Stimulated activated naive B cell treated with anti-CD40 and anti-IgM and Interleukin-4, amounts not matched to agents 10 μg/mL and 1 μg/mL and 100 μg/mL, for 72 hours (primary cell): Measurements from ENCODE around the gene SPATA31C2.
"Not testable (repeated sequence)": the region's sequence is repeated elsewhere in the genome, so short reads cannot be mapped to it uniquely, and the experiment has no call there.

Experiments used
- ATAC-seq, 2 donors: fragments of 150-1000 bp; cut with Tn5 transposase; replicated peaks; 2 replicates each; pipeline ENCODE4 v1.10.0; 2021; ENCODE audit warnings: moderate library complexity in 1 of 2
- DNase-seq: peaks from one replicate; pipeline ENCODE4 v3.0.0; 2021
- H3K27ac Mint-ChIP-seq: one replicate; pipeline ENCODE4 v1.8.0; 2022; ENCODE audit warnings: mild to moderate bottlenecking, mixed read lengths
- H3K27me3 Mint-ChIP-seq, 2 donors: one replicate each; pipeline ENCODE4 v1.8.0; 2022; ENCODE audit warnings: mixed read lengths in 2 of 2
- H3K36me3 Mint-ChIP-seq, 2 donors: one replicate each; pipeline ENCODE4 v1.8.0; 2022; ENCODE audit warnings: mixed read lengths in 2 of 2, mild to moderate bottlenecking in 1 of 2
- H3K4me1 Mint-ChIP-seq, 2 donors: one replicate each; pipeline ENCODE4 v1.8.0; 2022; ENCODE audit warnings: mixed read lengths in 2 of 2, mild to moderate bottlenecking in 1 of 2
- H3K4me3 Mint-ChIP-seq, 2 donors: one replicate each; pipeline ENCODE4 v1.8.0; 2022; ENCODE audit warnings: mild to moderate bottlenecking in 2 of 2, mixed read lengths in 2 of 2, moderate library complexity in 1 of 2
- H3K9me3 Mint-ChIP-seq, 2 donors: one replicate each; pipeline ENCODE4 v1.8.0; 2022; ENCODE audit warnings: mixed read lengths in 2 of 2, mild to moderate bottlenecking in 1 of 2

SPATA31C2 gene

DNA sequence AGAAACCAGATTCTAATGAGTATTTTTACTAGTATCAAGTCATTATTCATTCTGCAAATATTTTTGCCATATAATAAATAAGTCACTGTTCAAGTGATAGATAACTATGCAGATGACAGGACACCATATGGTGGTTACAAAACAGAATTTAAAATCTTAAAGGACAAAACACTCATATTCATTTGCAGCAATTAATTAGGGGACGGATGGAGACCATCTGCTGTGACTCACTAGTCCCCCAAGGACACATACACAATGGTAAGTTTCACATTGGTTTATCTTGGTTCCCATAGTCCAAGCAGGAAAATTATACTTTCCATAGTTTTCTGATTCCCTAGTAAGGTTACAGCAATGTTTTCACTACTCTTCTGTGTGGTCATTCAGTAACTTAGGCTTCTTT lies 28.4 kb upstream of the SPATA31C2 start:
- Mint-ChIP-seq H3K27me3 (peaks cover 17% of the 10 kb centered on the region in 2 donors), H3K4me3 (no peak overlapping the region), H3K36me3 (no peaks in the 10 kb centered on the region), H3K9me3 (peaks cover 3 to 4% of the 10 kb centered on the region in 2 donors), H3K4me1 (no peaks in the 10 kb centered on the region), H3K27ac (no peak overlapping the region)
- DNase-seq (no peak), ATAC-seq (no peak)

DNA sequence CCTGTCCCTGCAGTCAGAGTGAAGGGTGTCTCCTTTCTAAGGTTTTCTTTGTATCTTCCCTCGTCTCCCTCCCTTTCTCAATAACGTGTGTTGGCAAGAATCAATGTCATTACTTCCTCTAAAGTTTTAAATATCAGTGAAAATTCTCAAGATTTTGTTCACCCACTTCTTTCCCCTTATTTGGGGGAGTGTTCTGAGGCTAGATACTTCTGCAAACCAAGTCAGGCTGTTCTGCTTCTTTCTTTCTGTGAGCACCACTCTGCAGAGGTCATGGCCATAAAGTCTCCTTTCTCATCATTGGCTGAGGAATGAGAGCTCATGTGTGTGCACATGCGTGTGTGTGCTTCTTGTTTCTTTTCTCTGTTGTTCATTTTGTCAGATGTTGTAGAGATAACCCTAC lies 26.6 kb upstream of the SPATA31C2 start:
- Mint-ChIP-seq H3K4me1 (no peaks in the 10 kb centered on the region), H3K36me3 (no peaks in the 10 kb centered on the region), H3K27me3 (peaks cover 27 to 28% of the 10 kb centered on the region in 2 donors), H3K9me3 (peaks cover 3 to 4% of the 10 kb centered on the region in 2 donors), H3K4me3 (no peak overlapping the region), H3K27ac (no peak overlapping the region)
- DNase-seq (no peak), ATAC-seq (no peak)

GRCh38 chr9:88161144-88161543 lies 22.9 kb upstream of the SPATA31C2 start:
- DNase-seq (no peak), ATAC-seq (no peak)
- peaks cover 3 to 7% of the 10 kb centered on the region in 2 donors for H3K9me3 Mint-ChIP-seq
- no peaks in the 10 kb centered on the region for H3K36me3 Mint-ChIP-seq
- no peak overlapping the region for H3K27ac Mint-ChIP-seq
- H3K4me1 Mint-ChIP-seq: no peaks in the 10 kb centered on the region
- no peak overlapping the region for H3K4me3 Mint-ChIP-seq
- H3K27me3 Mint-ChIP-seq: peaks cover 25 to 28% of the 10 kb centered on the region in 2 donors

GRCh38 chr9:88143957-88144625 lies 5.8 kb upstream of the SPATA31C2 start:
- H3K4me3 Mint-ChIP-seq: no peak overlapping the region
- no peak for DNase-seq
- peaks cover 0 to 2% of the 10 kb centered on the region in 2 donors for H3K9me3 Mint-ChIP-seq
- H3K27me3 Mint-ChIP-seq: peaks cover 8% of the 10 kb centered on the region in 2 donors
- ATAC-seq: no peak
- peaks cover 0 to 2% of the 10 kb centered on the region in 2 donors for H3K36me3 Mint-ChIP-seq
- H3K4me1 Mint-ChIP-seq: no peaks in the 10 kb centered on the region
- H3K27ac Mint-ChIP-seq: no peak overlapping the region

GRCh38 chr9:88143179-88143578 lies 4.9 kb upstream of the SPATA31C2 start:
- Mint-ChIP-seq H3K9me3 (peaks cover 0 to 2% of the 10 kb centered on the region in 2 donors), H3K4me1 (no peaks in the 10 kb centered on the region), H3K27me3 (peaks cover 8% of the 10 kb centered on the region in 2 donors), H3K36me3 (peaks cover 0 to 2% of the 10 kb centered on the region in 2 donors), H3K4me3 (no peak overlapping the region), H3K27ac (no peak overlapping the region)
- ATAC-seq (no peak), DNase-seq (no peak)

GRCh38 chr9:88133552-88133951 lies 4.7 kb downstream of the SPATA31C2 start:
- not testable (repeated sequence) for H3K4me1 Mint-ChIP-seq, H3K4me3 Mint-ChIP-seq, H3K9me3 Mint-ChIP-seq, H3K27me3 Mint-ChIP-seq, H3K27ac Mint-ChIP-seq, H3K36me3 Mint-ChIP-seq, DNase-seq, ATAC-seq

GRCh38 chr9:88129556-88129955 lies 8.7 kb downstream of the SPATA31C2 start:
- H3K27ac Mint-ChIP-seq, H3K9me3 Mint-ChIP-seq, H3K4me3 Mint-ChIP-seq, H3K4me1 Mint-ChIP-seq, ATAC-seq, H3K36me3 Mint-ChIP-seq, H3K27me3 Mint-ChIP-seq, DNase-seq: not testable (repeated sequence)

GRCh38 chr9:88127700-88128300 lies 10.5 kb downstream of the SPATA31C2 start:
- not testable (repeated sequence) for H3K27ac Mint-ChIP-seq, H3K27me3 Mint-ChIP-seq, H3K36me3 Mint-ChIP-seq, H3K9me3 Mint-ChIP-seq, H3K4me3 Mint-ChIP-seq, DNase-seq, ATAC-seq, H3K4me1 Mint-ChIP-seq

DNA sequence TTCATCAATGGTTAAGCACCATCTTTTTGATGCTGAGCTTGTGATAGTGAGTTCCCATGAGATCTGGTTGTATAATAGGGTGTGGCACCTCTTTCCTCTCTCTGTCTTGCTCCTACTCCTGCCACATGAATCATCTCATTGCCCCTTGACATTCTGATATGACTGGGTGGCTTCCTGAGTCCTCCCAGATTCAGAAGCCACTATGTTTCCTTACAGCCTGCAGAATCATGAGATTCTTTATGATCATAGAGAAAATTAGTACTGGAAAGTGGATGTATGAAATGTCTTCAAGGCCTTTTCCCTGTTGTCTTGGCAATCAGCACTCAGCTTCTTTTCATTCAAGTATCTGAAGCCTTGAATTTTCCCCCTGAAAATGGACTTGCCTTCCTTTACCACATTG lies 14.9 kb downstream of the SPATA31C2 start:
- not testable (repeated sequence) for H3K4me1 Mint-ChIP-seq, ATAC-seq, DNase-seq, H3K36me3 Mint-ChIP-seq, H3K9me3 Mint-ChIP-seq, H3K27ac Mint-ChIP-seq, H3K27me3 Mint-ChIP-seq, H3K4me3 Mint-ChIP-seq

DNA sequence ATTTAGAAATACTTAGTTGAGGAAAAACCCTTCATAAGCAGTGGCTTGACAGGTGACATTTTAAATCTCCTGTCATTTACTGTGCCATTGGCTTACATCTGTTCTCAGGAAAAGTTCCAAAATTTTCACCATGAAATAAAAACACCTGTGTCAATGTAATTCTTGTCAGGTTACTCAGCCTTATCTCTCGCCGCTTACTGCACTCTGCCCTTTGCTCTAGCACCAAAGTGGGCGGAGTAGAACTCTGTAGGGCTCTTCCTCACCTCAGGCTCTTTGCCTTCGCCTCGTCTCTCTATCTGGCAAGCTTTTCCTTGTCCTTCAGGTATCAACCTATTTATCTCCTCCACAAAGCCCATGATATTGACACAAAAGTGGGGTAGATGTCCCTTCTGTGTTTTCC lies 20.2 kb downstream of the SPATA31C2 start:
- H3K4me1 Mint-ChIP-seq, H3K9me3 Mint-ChIP-seq, H3K27ac Mint-ChIP-seq, H3K36me3 Mint-ChIP-seq, H3K27me3 Mint-ChIP-seq, DNase-seq, H3K4me3 Mint-ChIP-seq, ATAC-seq: not testable (repeated sequence)

GRCh38 chr9:88114968-88115612 lies 23.2 kb downstream of the SPATA31C2 start:
- DNase-seq, H3K4me3 Mint-ChIP-seq, H3K4me1 Mint-ChIP-seq, H3K27me3 Mint-ChIP-seq, H3K27ac Mint-ChIP-seq, H3K9me3 Mint-ChIP-seq, H3K36me3 Mint-ChIP-seq, ATAC-seq: not testable (repeated sequence)

DNA sequence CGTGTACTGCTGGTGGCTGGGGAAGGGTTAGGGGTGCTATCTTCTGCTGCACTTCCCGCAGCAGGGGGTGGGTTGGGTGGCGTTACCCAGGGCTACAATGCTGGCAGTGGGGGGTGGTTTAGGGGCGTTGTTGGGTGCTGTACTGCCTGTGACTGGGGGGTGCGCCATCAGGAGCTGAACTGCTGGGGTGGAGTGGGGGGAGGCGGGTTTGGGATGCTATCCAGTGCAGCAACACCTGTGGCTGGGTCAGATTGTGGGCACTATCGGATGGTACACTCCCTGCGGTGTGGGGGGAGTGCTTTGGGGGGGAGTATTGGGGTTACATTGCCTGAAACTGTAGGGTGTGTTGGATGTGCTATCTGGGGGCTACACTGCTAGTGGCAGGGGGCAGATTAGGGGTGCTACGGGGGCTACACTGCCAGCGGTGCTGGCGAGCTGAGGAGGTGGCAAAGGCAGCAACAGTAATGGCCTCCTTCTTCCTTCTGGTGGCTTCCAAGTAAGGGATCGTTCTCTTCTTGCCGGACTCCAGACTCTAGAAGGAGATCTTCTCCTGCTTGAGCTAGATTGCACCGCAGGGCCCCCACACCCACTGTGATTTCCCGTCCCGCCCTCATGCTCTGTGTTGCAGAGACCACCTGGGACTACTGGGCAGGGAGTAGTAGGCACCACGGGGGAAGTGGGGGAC lies 23.9 kb downstream of the SPATA31C2 start:
- not testable (repeated sequence) for H3K27ac Mint-ChIP-seq, H3K36me3 Mint-ChIP-seq, H3K4me3 Mint-ChIP-seq, H3K9me3 Mint-ChIP-seq, ATAC-seq, DNase-seq, H3K27me3 Mint-ChIP-seq, H3K4me1 Mint-ChIP-seq

DNA sequence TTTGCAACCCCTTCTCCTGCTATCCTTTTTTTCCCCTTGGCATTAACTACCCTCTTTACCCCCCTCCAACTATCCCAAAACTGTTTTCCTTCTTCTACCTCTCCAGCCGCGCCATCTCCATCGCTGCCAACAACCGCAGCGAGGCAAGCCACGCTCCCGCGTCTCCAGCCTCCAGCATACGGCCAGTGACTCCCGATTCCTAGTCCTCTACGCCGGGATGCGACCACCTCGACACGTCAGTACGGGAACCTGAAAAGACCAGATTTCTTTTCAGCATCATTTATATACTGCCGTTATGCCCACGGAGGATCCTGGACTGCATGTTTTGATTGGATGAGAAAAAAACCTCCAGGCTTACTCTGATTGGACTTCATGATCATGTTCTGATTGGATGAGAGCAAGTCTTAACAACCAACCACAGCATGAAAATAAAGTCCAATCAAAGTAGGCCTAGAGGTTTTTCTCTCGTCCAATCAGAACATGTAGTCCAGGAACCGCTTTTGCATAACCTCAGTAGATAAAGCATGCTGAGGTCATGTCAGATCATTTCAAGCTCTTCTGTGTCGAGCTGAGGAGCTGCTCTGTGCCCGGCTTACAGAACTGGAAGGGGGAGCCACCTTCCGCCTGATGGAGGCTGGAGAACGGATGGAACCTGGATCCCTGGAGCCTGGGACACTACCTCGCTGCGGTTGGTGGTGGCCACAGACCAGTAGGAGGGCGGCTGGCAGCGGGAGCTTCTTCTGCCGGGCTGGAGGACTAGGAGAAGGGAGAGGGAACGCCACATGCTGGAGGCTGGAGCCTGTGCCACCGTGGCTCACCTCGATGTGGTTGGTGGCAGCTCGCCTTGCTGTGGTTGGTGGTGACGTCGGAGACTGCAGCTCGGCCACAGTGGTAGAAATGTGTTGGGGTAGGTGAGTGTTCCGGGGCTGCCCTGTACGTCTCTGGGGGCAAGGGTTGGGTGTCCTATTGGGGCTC lies 24.8 kb downstream of the SPATA31C2 start:
- not testable (repeated sequence) for H3K36me3 Mint-ChIP-seq, ATAC-seq, H3K4me3 Mint-ChIP-seq, H3K4me1 Mint-ChIP-seq, DNase-seq, H3K27ac Mint-ChIP-seq, H3K9me3 Mint-ChIP-seq
- H3K27me3 Mint-ChIP-seq: peaks cover 7 to 14% of the 10 kb centered on the region in 2 donors

GRCh38 chr9:88110026-88110425 lies 28.2 kb downstream of the SPATA31C2 start:
- H3K27ac Mint-ChIP-seq: no peak overlapping the region
- no peak overlapping the region for H3K4me3 Mint-ChIP-seq
- peaks cover 7 to 10% of the 10 kb centered on the region in 2 donors for H3K9me3 Mint-ChIP-seq
- DNase-seq: no peak
- no peak for ATAC-seq
- peaks cover 23 to 31% of the 10 kb centered on the region in 2 donors for H3K27me3 Mint-ChIP-seq
- H3K4me1 Mint-ChIP-seq: no peaks in the 10 kb centered on the region
- H3K36me3 Mint-ChIP-seq: no peaks in the 10 kb centered on the region
